Lower lobe of right lung (tissue), 2 donors: ENCODE measurements around the gene IGFBP5. TPM values are rescaled to one million over a fixed set of nuclear protein-coding genes. Genes with fewer than 3 reads are reported as not detected.

ENCODE experiments used
- ATAC-seq, 2 donors: fragments of 200-7000 bp; cut with Tn5 transposase; one replicate each; pipeline ENCODE4 v1.9.1; 2020 to 2022; ENCODE audit warnings: mild to moderate bottlenecking in 2 of 2, moderate library complexity in 2 of 2
- DNase-seq: peaks from one replicate; pipeline ENCODE4 v3.0.0-alpha.2; 2020
- H3K27ac ChIP-seq: fragments of 200-600 bp; one replicate; pipeline ENCODE4 v1.8.0; 2022
- H3K27me3 ChIP-seq: fragments of 200-600 bp; one replicate; pipeline ENCODE4 v1.8.0; 2022; ENCODE audit warnings: low read depth
- H3K36me3 ChIP-seq: fragments of 200-600 bp; one replicate; pipeline ENCODE4 v1.8.0; 2022; ENCODE audit warnings: mild to moderate bottlenecking
- H3K4me1 ChIP-seq: fragments of 200-600 bp; one replicate; pipeline ENCODE4 v1.8.0; 2022
- H3K4me3 ChIP-seq: fragments of 200-600 bp; one replicate; pipeline ENCODE4 v1.8.0; 2022; ENCODE audit warnings: mild to moderate bottlenecking
- H3K9me3 ChIP-seq: fragments of 200-600 bp; one replicate; pipeline ENCODE4 v1.8.0; 2022
- intact Hi-C: fragments of 100-400 bp; cut with DNase I; formaldehyde crosslinking; loops from one replicate; pipeline ENCODE4 v1.11.0; 2022
- total RNA-seq: library from RNA; stranded (reverse); fragmentation: NEBNext Ultra II Directional; extraction: Animal tissue kit (Norgen Biotek cat#: 25700); gene quantifications from one replicate; pipeline ENCODE4 v1.2.1, GENCODE V29; 2021
- TF ChIP-seq, protein P1 (sequence below): fragments of 200-600 bp; IDR thresholded peaks from one replicate; pipeline ENCODE4 v1.8.0; 2022; ENCODE audit warnings: antibody characterized with exemption, mild to moderate bottlenecking
- donor health status: DM: no; HTN: yes; CAD: no; lungs with severe emphysema.

IGFBP5 gene
- total RNA-seq, 1 donor from 2014 or later, result 145 TPM

DNA sequence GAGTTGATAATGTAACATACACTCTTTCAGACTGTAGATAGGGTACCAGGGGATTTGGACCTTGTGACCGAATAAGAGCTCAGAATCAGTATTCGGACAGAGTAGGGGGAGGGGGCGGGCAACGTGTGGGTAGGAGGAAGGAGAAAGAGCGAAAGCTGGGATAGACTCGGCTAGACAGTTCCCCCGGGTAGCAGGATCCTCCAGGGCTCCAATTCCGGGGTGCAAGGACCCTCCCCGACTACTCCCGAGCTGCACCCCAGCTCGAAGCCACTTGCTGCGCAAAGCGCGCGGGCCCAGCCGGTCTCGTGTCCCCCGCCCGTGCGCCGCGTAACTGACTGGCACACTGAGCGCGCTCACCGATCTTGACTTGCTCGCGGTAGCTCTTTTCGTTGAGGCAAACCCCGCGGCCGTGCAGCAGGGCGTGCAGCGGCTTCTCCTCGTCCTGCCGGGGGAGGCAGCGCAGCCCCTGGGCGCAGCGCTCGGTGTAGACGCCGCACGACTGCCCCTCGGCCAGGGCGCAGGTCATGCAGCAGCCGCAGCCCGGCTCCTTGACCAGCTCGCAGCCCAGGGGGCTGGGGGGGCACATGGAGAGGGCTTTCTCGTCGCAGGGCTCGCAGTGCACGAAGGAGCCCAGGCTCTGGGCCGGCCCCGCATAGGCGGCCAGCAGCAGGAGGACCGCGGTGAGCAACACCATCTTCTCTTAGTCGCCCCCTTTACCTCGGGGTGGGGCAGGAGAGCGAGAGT lies 1.1 kb downstream of the IGFBP5 start:
- H3K4me1 ChIP-seq, result peaks cover 44% of the 10 kb centered on the region
- H3K4me3 ChIP-seq, result peak overlapping the region; percentile 55
- H3K27ac ChIP-seq, result peak overlapping the region; percentile 77
- H3K9me3 ChIP-seq, result no peaks in the 10 kb centered on the region
- TF ChIP-seq, protein P1, sequence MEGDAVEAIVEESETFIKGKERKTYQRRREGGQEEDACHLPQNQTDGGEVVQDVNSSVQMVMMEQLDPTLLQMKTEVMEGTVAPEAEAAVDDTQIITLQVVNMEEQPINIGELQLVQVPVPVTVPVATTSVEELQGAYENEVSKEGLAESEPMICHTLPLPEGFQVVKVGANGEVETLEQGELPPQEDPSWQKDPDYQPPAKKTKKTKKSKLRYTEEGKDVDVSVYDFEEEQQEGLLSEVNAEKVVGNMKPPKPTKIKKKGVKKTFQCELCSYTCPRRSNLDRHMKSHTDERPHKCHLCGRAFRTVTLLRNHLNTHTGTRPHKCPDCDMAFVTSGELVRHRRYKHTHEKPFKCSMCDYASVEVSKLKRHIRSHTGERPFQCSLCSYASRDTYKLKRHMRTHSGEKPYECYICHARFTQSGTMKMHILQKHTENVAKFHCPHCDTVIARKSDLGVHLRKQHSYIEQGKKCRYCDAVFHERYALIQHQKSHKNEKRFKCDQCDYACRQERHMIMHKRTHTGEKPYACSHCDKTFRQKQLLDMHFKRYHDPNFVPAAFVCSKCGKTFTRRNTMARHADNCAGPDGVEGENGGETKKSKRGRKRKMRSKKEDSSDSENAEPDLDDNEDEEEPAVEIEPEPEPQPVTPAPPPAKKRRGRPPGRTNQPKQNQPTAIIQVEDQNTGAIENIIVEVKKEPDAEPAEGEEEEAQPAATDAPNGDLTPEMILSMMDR, result peak; percentile 17
- peaks cover 34% of the 10 kb centered on the region for H3K27me3 ChIP-seq
- DNase-seq (peak; percentile 59), ATAC-seq (peak; percentile 15 to 35)
- intact Hi-C loops, result no loop called here
- H3K36me3 ChIP-seq, result no peaks in the 10 kb centered on the region

- no peaks in the 10 kb centered on the region for H3K36me3 ChIP-seq
- TF ChIP-seq, protein P1, result no peak
- peak overlapping the region; percentile 77 for H3K27ac ChIP-seq
- H3K9me3 ChIP-seq, result no peaks in the 10 kb centered on the region
- peaks cover 44% of the 10 kb centered on the region for H3K4me1 ChIP-seq
- intact Hi-C loops, result no loop called here
- peak overlapping the region; percentile 55 for H3K4me3 ChIP-seq
- no peak for ATAC-seq
- H3K27me3 ChIP-seq, result peaks cover 34% of the 10 kb centered on the region
- no peak for DNase-seq
Observed at GRCh38 chr2:216693414-216694080, 1.8 kb downstream of the IGFBP5 start.

- H3K4me3 ChIP-seq, result peak overlapping the region; percentile 55
- TF ChIP-seq, protein P1, result no peak
- peak; percentile 74 for DNase-seq
- H3K27me3 ChIP-seq, result peaks cover 34% of the 10 kb centered on the region
- intact Hi-C loops, result no loop called here
- peak overlapping the region; percentile 66 for H3K27ac ChIP-seq
- no peaks in the 10 kb centered on the region for H3K36me3 ChIP-seq
- ATAC-seq, result peak; percentile 63 to 69
- peaks cover 45% of the 10 kb centered on the region for H3K4me1 ChIP-seq
- no peaks in the 10 kb centered on the region for H3K9me3 ChIP-seq
Observed at GRCh38 chr2:216692636-216693413, 2.5 kb downstream of the IGFBP5 start.

GRCh38 chr2:216690853-216691741 lies 4.3 kb downstream of the IGFBP5 start:
- Histone ChIP-seq H3K36me3 (no peaks in the 10 kb centered on the region), H3K4me3 (peak overlapping the region; percentile 46), H3K9me3 (no peaks in the 10 kb centered on the region), H3K27me3 (peaks cover 34% of the 10 kb centered on the region), H3K27ac (peak overlapping the region; percentile 74), H3K4me1 (peaks cover 45% of the 10 kb centered on the region)
- intact Hi-C loops, result no loop called here
- TF ChIP-seq, protein P1, result no peak
- ATAC-seq (peak; percentile 79 to 85), DNase-seq (peak; percentile 72)

- Histone ChIP-seq H3K36me3 (no peaks in the 10 kb centered on the region), H3K4me1 (peaks cover 45% of the 10 kb centered on the region), H3K4me3 (peak overlapping the region; percentile 37), H3K27ac (no peak overlapping the region), H3K9me3 (no peaks in the 10 kb centered on the region), H3K27me3 (peaks cover 32% of the 10 kb centered on the region)
- no peak for ATAC-seq
- DNase-seq, result no peak
- TF ChIP-seq, protein P1, result no peak
- intact Hi-C loops, result no loop called here
Observed at GRCh38 chr2:216690456-216690852, 4.9 kb downstream of the IGFBP5 start.
